ENCODE results near the gene MAP4K3. TPM values are rescaled to one million over a fixed set of nuclear protein-coding genes. Genes with fewer than 3 reads are reported as not detected.
A peak's percentile ranks its signal among the peaks of the same experiment; 100 is the strongest.

Gene MAP4K3
- total RNA-seq, 1 donor from 2014 or later = 18.3 TPM

GRCh38 chr2:39447266-39448168, 10.4 kb upstream of the MAP4K3 start:
- no peak for TF ChIP-seq CTCF (conservative IDR thresholded peaks at IDR 0.05; ENCODE audit: low read depth, low read length)
- DNase-seq (ENCODE audit: low read depth) = no peak
- no peak overlapping the region for H3K4me3 ChIP-seq (ENCODE audit: low read depth, low read length)

- H3K4me3 ChIP-seq (ENCODE audit: low read depth, low read length) = no peak overlapping the region
- DNase-seq (ENCODE audit: low read depth) = no peak
- no peak for TF ChIP-seq CTCF (conservative IDR thresholded peaks at IDR 0.05; ENCODE audit: low read depth, low read length)
Observed at GRCh38 chr2:39445934-39446333, 8.8 kb upstream of the MAP4K3 start.

- no peak for TF ChIP-seq CTCF (conservative IDR thresholded peaks at IDR 0.05; ENCODE audit: low read depth, low read length)
- no peak for DNase-seq (ENCODE audit: low read depth)
- no peak overlapping the region for H3K4me3 ChIP-seq (ENCODE audit: low read depth, low read length)
Observed at GRCh38 chr2:39443009-39443408, 5.9 kb upstream of the MAP4K3 start.

- TF ChIP-seq CTCF (conservative IDR thresholded peaks at IDR 0.05; ENCODE audit: low read depth, low read length) = no peak
- peak overlapping the region; percentile 88 for H3K4me3 ChIP-seq (ENCODE audit: low read depth, low read length)
- DNase-seq (ENCODE audit: low read depth) = no peak
Observed at GRCh38 chr2:39437522-39438296, 624 bp upstream of the MAP4K3 start.

GRCh38 chr2:39435741-39436591, 1.1 kb downstream of the MAP4K3 start:
- DNase-seq (ENCODE audit: low read depth) = no peak

More at GRCh38 chr2:39435741-39436591, 1.1 kb downstream of the MAP4K3 start:
- H3K4me3 ChIP-seq (ENCODE audit: low read depth, low read length) = peak overlapping the region; percentile 88
- peak; percentile 14 for TF ChIP-seq CTCF (conservative IDR thresholded peaks at IDR 0.05; ENCODE audit: low read depth, low read length)
